Colonic mucosa (tissue), 4 donors: Measurements from ENCODE around the gene TSHZ1. TPM values are rescaled to one million over a fixed set of nuclear protein-coding genes. Genes with fewer than 3 reads are reported as not detected.

ENCODE experiments used
- DNase-seq: peaks from one replicate; pipeline ENCODE4 v3.0.0-alpha.2; 2020
- H3K27ac ChIP-seq: fragments of 200-600 bp; one replicate; pipeline ENCODE4 v1.8.0; 2021
- H3K27me3 ChIP-seq: fragments of 200-600 bp; one replicate; pipeline ENCODE4 v1.8.0; 2021
- H3K36me3 ChIP-seq: fragments of 200-600 bp; one replicate; pipeline ENCODE4 v1.8.0; 2021
- H3K4me1 ChIP-seq: fragments of 200-600 bp; one replicate; pipeline ENCODE4 v1.8.0; 2021; ENCODE audit warnings: mild to moderate bottlenecking
- H3K4me3 ChIP-seq: fragments of 200-600 bp; one replicate; pipeline ENCODE4 v1.8.0; 2021
- H3K9ac ChIP-seq, 2 donors: one replicate each; pipeline ENCODE4 v1.7.0; 2013; ENCODE audit warnings: control low read depth in 2 of 2, low read depth in 2 of 2, low read length in 2 of 2
- H3K9me3 ChIP-seq: fragments of 200-600 bp; one replicate; pipeline ENCODE4 v1.8.0; 2021
- intact Hi-C: fragments of 100-400 bp; cut with DNase I; formaldehyde crosslinking; loops from one replicate; pipeline ENCODE4 v1.14.1; 2022
- total RNA-seq, 2 donors: library from RNA; stranded (reverse); fragmentation: NEBNext Ultra II Directional in 1 of 2; extraction: Animal tissue kit (Norgen Biotek cat#: 25700) in 1 of 2; gene quantifications; one replicate each; pipeline ENCODE4 v1.2.1, GENCODE V29; 2021
- TF ChIP-seq, protein P1 (sequence below): fragments of 200-600 bp; IDR thresholded peaks from one replicate; pipeline ENCODE4 v1.8.0; 2022; ENCODE audit warnings: antibody characterized with exemption, mild to moderate bottlenecking
- donor health status: healthy.
- donor health status: DM: no; HTN: no; CAD: no.
- donor health status: DM: no; HTN: no; CAD: no.

Gene TSHZ1
- total RNA-seq, 2 donors from 2014 or later, result 16.6 to 34.3 TPM

DNA sequence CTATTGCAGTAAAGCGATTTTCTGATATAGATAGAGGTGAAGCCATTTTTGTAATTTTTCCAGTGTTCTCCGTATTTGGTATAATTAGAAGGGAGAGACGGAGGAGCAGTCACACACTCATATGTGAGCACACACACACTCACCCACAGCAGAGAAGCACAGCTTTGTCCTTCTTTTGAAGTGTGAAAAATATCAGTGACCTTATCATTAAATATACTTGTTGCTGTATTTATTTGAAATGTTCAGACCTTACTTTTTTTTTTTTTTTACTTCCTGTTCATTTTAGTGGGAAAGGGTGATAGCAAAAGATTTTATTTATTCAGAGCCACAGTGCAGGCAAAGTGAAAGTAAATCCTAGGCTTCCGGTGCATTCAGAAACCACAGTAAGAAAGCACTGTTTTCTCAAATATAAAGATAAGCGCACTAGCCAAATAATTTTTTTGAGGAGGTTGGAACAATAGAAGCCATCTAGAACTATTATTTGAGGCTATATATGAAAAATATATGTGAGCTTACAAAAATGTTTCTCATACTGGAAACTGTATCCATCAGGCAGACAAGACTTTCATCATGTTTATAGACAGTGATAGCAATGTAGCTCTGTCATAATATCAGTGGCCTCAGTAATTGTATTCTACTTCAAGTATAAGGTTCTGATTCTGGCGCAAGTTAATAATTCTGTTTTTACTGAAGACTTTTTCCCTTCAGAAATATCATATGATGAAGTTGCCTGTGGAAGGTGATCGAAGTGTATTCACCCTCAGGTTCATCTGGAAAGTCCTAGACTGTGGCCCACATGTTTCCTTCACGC lies 37.2 kb downstream of the TSHZ1 start:
- TF ChIP-seq, protein P1, sequence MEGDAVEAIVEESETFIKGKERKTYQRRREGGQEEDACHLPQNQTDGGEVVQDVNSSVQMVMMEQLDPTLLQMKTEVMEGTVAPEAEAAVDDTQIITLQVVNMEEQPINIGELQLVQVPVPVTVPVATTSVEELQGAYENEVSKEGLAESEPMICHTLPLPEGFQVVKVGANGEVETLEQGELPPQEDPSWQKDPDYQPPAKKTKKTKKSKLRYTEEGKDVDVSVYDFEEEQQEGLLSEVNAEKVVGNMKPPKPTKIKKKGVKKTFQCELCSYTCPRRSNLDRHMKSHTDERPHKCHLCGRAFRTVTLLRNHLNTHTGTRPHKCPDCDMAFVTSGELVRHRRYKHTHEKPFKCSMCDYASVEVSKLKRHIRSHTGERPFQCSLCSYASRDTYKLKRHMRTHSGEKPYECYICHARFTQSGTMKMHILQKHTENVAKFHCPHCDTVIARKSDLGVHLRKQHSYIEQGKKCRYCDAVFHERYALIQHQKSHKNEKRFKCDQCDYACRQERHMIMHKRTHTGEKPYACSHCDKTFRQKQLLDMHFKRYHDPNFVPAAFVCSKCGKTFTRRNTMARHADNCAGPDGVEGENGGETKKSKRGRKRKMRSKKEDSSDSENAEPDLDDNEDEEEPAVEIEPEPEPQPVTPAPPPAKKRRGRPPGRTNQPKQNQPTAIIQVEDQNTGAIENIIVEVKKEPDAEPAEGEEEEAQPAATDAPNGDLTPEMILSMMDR, result no peak

DNA sequence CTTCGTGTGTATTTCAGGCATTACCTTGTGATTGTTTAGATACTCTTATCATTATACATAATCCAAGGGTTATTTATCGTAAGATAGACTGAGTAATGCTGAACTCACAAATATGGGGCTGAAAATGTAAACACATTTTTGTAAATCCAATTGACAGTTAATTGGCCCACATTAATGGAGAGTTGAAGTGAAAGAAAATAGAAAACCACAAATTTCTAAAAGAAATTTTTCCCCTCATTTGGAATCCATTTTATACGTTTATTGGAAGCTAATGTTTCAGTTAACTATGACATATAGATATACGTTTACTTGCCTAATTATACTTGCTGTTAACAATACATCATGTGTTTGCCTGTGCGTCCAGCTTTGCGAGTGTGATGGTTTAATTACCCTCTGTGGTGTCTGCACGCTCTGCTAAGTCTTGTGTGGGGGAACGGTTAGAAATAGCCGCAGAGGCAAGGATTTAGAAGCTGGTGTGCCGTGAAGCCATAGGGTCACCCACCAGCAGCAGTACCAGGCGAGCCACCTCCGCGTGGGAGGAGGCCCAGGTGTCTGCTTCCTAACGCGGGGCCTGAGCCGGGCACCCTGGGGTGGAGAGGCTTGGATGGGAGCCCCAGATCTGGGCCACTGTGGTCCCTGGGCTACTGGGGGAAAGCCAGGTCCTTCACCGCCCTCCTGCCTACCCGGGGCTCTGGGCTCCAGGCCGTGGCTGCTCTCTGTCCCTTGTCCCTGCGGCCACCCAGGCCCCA lies 38.0 kb downstream of the TSHZ1 start:
- H3K4me3 ChIP-seq, result no peak overlapping the region
- intact Hi-C loops, result no loop called here
- H3K4me1 ChIP-seq, result no peaks in the 10 kb centered on the region
- H3K36me3 ChIP-seq, result no peaks in the 10 kb centered on the region
- H3K27me3 ChIP-seq, result no peaks in the 10 kb centered on the region
- TF ChIP-seq, protein P1, result no peak
- peak overlapping the region; percentile 75 for H3K27ac ChIP-seq
- DNase-seq, result no peak
- H3K9ac ChIP-seq, result peak overlapping the region in 1 of 2 donors; percentile 48
- H3K9me3 ChIP-seq, result no peaks in the 10 kb centered on the region

More for the DNA sequence above, 37.2 kb downstream of the TSHZ1 start:
- Histone ChIP-seq H3K36me3 (no peaks in the 10 kb centered on the region), H3K4me3 (peak overlapping the region; percentile 17), H3K9me3 (no peaks in the 10 kb centered on the region), H3K27ac (peak overlapping the region; percentile 75), H3K9ac (peak overlapping the region; percentile 48 to 52), H3K4me1 (no peaks in the 10 kb centered on the region), H3K27me3 (no peaks in the 10 kb centered on the region)
- intact Hi-C loops, result no loop called here
- no peak for DNase-seq

DNA sequence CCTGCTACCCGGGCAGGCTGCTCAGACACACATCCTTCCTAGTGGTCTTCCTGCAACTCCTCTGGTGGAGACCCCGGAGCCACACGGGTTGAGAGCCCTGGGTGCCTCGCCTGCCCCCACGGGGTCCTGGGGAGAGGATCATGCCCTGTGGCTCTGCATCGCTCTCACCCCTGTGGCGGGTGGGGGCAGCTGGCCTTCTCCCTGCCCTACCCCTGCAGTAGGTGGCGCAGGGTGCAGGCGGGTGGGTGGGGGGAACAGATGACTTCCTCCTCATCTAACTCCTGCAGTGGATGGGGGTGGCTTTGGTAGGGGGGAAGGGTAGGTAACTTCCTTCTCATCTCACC lies 38.5 kb downstream of the TSHZ1 start:
- TF ChIP-seq, protein P1, result no peak
- Histone ChIP-seq H3K27me3 (no peaks in the 10 kb centered on the region), H3K9ac (no peak overlapping the region), H3K27ac (no peak overlapping the region), H3K9me3 (no peaks in the 10 kb centered on the region), H3K36me3 (no peaks in the 10 kb centered on the region), H3K4me3 (no peak overlapping the region), H3K4me1 (no peaks in the 10 kb centered on the region)
- intact Hi-C loops, result no loop called here
- no peak for DNase-seq

DNA sequence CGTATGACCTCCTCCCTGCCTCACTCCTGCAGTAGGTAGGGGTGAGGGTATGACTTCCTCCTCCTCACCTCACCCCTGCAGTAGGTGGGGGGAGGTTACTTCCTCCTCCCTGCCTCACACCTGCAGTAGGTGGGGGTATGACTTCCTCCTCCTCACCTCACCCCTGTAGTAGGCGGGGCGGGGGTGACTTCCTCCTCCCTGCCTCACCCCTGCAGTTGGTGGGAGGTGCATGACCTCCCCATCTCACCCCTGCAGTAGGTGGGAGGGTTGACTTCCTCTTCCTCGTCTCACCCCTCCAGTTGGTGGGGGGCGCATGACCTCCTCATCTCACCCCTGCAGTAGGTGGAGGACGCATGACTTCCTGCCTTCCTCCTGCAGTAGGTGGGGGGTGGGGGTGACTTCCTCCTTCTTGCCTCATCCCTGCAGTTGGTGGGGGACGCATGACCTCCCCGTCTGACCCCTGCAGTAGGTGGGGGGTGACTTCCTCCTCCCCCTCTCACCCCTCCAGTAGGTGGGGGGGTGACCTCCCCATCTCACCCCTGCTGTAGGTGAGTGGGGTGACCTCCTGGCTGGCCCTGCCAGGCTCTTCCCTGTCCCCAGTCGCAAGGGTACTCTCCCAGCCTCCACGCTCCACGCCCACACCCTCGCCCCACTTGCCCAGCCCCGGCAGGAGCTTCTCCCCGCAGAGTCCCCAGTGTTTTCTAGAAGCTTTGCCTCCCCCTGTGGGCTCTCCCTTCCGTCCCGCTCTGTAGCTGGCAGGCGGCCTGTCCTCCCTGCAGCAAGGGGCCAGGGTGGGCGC lies 39.3 kb downstream of the TSHZ1 start:
- DNase-seq, result no peak
- Histone ChIP-seq H3K36me3 (no peaks in the 10 kb centered on the region), H3K27me3 (no peaks in the 10 kb centered on the region), H3K4me3 (no peak overlapping the region), H3K27ac (no peak overlapping the region), H3K4me1 (no peaks in the 10 kb centered on the region), H3K9ac (no peak overlapping the region), H3K9me3 (no peaks in the 10 kb centered on the region)
- intact Hi-C loops, result no loop called here
- TF ChIP-seq, protein P1, result no peak

DNA sequence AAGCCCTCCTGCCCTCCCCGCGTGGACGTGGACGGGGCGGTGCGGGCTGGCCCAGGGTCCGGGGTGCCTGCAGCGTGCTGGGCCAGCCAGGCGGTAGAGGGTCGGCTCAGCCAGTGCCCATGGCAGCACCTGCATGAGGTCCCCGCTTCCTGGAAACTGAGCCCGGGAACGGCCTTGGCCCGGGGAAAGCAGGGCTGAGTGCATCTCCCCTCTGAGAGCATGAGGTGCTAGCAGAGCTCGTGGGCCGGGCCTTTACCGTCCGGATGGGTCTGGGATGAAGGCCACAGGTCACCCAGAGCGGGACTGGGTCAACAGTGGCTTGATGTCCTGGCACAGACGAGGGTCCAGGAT lies 39.8 kb downstream of the TSHZ1 start:
- Histone ChIP-seq H3K36me3 (no peaks in the 10 kb centered on the region), H3K4me3 (no peak overlapping the region), H3K9ac (no peak overlapping the region), H3K27me3 (no peaks in the 10 kb centered on the region), H3K27ac (no peak overlapping the region), H3K9me3 (no peaks in the 10 kb centered on the region), H3K4me1 (no peaks in the 10 kb centered on the region)
- TF ChIP-seq, protein P1, result no peak
- intact Hi-C loops, result no loop called here
- DNase-seq, result no peak
